PC-9 (cell line): ENCODE measurements around the gene ALS2. TPM values are rescaled to one million over a fixed set of nuclear protein-coding genes. Genes with fewer than 3 reads are reported as not detected.

Experiments used
- BruUV-seq: library from RNA; stranded (reverse); fragments of 400-500 nt; replicated peaks from 2 replicates; lab custom pipeline; 2021; lab: Mats Ljungman, UMichigan
- CTCF ChIA-PET: fragments of 300-600 bp; sonication (Branson Sonifier 250); formaldehyde crosslinking; loops from one replicate; lab custom pipeline; 2022; ENCODE audit warnings: antibody characterized with exemption; lab: Charles Lee
- POLR2A ChIA-PET: fragments of 300-600 bp; sonication (Branson Sonifier 250); formaldehyde crosslinking; loops from one replicate; lab custom pipeline; 2022; ENCODE audit warnings: antibody characterized with exemption; ENCODE audit not compliant: unreplicated experiment; lab: Charles Lee
- DNase-seq, 2 experiments: peaks; one replicate each; pipeline versions ENCODE4 v3.0.0 to v3.0.0-alpha.2; 2015 to 2022; ENCODE audit warnings: mixed read lengths in 1 of 2
- H2AFZ ChIP-seq: fragments of 200-600 bp; sonication (generic); 2 replicates; pipeline ENCODE4 v1.8.1; 2017; ENCODE audit warnings: antibody characterized with exemption
- H3F3A ChIP-seq: fragments of 200-600 bp; sonication (generic); 2 replicates; pipeline ENCODE4 v1.8.1; 2017; ENCODE audit warnings: antibody characterized with exemption, mild to moderate bottlenecking, low read depth; ENCODE audit not compliant: insufficient read depth
- H3K27ac ChIP-seq: fragments of 200-600 bp; sonication (generic); 2 replicates; pipeline ENCODE4 v1.6.1; 2016; ENCODE audit warnings: mixed run types
- H3K27me3 ChIP-seq: fragments of 200-600 bp; sonication (generic); 2 replicates; pipeline ENCODE4 v1.6.1; 2016; ENCODE audit warnings: low read depth, mixed run types; ENCODE audit not compliant: insufficient read depth
- H3K36me3 ChIP-seq: fragments of 200-600 bp; sonication (generic); 2 replicates; pipeline ENCODE4 v1.6.1; 2016; ENCODE audit warnings: low read depth, mixed run types
- H3K4me1 ChIP-seq: fragments of 200-600 bp; sonication (generic); replicated peaks from 2 replicates; pipeline ENCODE4 v1.6.1; 2016; ENCODE audit warnings: mixed run types; ENCODE audit not compliant: insufficient read depth
- H3K4me2 ChIP-seq: fragments of 200-600 bp; sonication (generic); 2 replicates; pipeline ENCODE4 v1.6.1; 2017; ENCODE audit warnings: mixed run types
- H3K4me3 ChIP-seq: fragments of 200-600 bp; sonication (generic); 2 replicates; pipeline ENCODE4 v1.6.1; 2016; ENCODE audit warnings: mixed run types
- H3K79me2 ChIP-seq: fragments of 200-600 bp; sonication (generic); 2 replicates; pipeline ENCODE4 v1.6.1; 2017; ENCODE audit warnings: low read depth, mixed run types
- H3K9me2 ChIP-seq: fragments of 200-600 bp; sonication (generic); 2 replicates; pipeline ENCODE4 v1.8.1; 2017; ENCODE audit warnings: mild to moderate bottlenecking; ENCODE audit not compliant: insufficient read depth
- H3K9me3 ChIP-seq: fragments of 200-600 bp; sonication (generic); 2 replicates; pipeline ENCODE4 v1.8.1; 2016; ENCODE audit warnings: low read depth; ENCODE audit not compliant: insufficient read depth
- H4K20me1 ChIP-seq: fragments of 200-600 bp; sonication (generic); 2 replicates; pipeline ENCODE4 v1.8.1; 2017; ENCODE audit not compliant: insufficient read depth
- EZH2 ChIP-seq: fragments of 200-600 bp; sonication (generic); IDR thresholded peaks from 2 replicates; pipeline ENCODE4 v1.8.0; 2017; ENCODE audit warnings: antibody characterized with exemption, low read depth
- intact Hi-C: fragments of 100-400 bp; cut with micrococcal nuclease; formaldehyde crosslinking; loops from one replicate; pipeline ENCODE4 v1.10.0; 2022; ENCODE audit not compliant: unreplicated experiment
- total RNA-seq: library from RNA; stranded (reverse); gene quantifications from 2 replicates; pipeline ENCODE4 v1.2.3, GENCODE V29; 2021
- TF ChIP-seq, protein P1 (sequence below): fragments of 200-600 bp; sonication (generic); conservative IDR thresholded peaks from 2 replicates; pipeline ENCODE4 v1.6.1; 2017; ENCODE audit warnings: mixed run types, antibody characterized with exemption, mild to moderate bottlenecking, moderate library complexity

Gene ALS2
- total RNA-seq, 1 experiment from 2014 or later = 27.6 TPM

DNA sequence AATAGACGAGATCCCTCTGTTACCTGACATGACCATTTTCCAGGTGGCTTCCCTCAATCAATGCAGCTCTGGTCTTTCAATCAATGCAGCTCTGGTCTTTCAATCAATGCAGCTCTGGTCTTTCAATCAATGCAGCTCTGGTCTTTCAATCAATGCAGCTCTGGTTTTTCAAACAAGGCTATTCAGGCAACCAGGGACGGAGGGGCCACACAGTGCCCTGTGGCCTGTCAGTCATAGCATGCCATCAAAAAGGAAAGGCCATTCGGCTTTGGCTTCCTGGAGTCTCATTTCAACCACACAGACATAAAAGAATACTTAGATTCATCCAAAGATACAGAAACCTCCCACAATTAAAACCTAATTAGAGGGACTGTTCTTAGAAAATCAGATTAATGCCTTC is 95.6 kb downstream of the ALS2 start:
- H3K27ac ChIP-seq = no peak overlapping the region
- H3K79me2 ChIP-seq = no peaks in the 10 kb centered on the region
- DNase-seq = no peak
- no peak for TF ChIP-seq EZH2
- TF ChIP-seq, protein P1, sequence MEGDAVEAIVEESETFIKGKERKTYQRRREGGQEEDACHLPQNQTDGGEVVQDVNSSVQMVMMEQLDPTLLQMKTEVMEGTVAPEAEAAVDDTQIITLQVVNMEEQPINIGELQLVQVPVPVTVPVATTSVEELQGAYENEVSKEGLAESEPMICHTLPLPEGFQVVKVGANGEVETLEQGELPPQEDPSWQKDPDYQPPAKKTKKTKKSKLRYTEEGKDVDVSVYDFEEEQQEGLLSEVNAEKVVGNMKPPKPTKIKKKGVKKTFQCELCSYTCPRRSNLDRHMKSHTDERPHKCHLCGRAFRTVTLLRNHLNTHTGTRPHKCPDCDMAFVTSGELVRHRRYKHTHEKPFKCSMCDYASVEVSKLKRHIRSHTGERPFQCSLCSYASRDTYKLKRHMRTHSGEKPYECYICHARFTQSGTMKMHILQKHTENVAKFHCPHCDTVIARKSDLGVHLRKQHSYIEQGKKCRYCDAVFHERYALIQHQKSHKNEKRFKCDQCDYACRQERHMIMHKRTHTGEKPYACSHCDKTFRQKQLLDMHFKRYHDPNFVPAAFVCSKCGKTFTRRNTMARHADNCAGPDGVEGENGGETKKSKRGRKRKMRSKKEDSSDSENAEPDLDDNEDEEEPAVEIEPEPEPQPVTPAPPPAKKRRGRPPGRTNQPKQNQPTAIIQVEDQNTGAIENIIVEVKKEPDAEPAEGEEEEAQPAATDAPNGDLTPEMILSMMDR = no peak
- intact Hi-C loops = no loop called here
- no peak overlapping the region for H3K4me3 ChIP-seq
- H4K20me1 ChIP-seq = no peaks in the 10 kb centered on the region
- H3K36me3 ChIP-seq = no peaks in the 10 kb centered on the region
- no peak overlapping the region for H3K4me2 ChIP-seq
- H3K9me3 ChIP-seq = no peaks in the 10 kb centered on the region
- no peaks in the 10 kb centered on the region for H3K4me1 ChIP-seq
- POLR2A ChIA-PET = no interaction called here
- no peaks in the 10 kb centered on the region for H3F3A ChIP-seq
- H3K27me3 ChIP-seq = no peaks in the 10 kb centered on the region
- H2AFZ ChIP-seq = no peak overlapping the region
- no TSS peak for BruUV-seq
- H3K9me2 ChIP-seq = no peaks in the 10 kb centered on the region
- CTCF ChIA-PET = no interaction called here

DNA sequence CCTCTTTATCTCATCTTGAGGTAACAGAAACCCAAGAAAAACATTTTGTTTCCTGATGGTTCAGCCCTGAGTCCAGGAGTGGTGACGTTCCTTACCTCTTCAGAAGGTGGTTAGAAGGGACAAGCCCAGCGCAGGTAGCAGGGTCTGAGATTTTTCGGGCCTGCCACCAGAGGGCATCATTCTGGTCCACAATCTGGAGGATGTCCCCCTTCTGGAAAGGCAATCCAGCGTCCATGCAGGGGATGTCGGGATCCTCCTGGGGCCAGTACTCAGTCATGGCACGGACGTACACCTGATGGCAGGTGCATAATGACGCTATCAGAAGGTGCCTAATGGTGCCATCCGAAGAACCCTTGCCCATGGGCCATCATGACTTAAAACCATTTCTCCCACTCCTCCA is 100.0 kb downstream of the ALS2 start:
- peak in 1 of 2 experiments; percentile 9 for DNase-seq
- POLR2A ChIA-PET = no interaction called here
- H3K9me2 ChIP-seq = no peaks in the 10 kb centered on the region
- no peaks in the 10 kb centered on the region for H4K20me1 ChIP-seq
- no peak for TF ChIP-seq EZH2
- TF ChIP-seq, protein P1 = peak; percentile 53
- H3K9me3 ChIP-seq = no peaks in the 10 kb centered on the region
- H3K4me2 ChIP-seq = no peak overlapping the region
- no peaks in the 10 kb centered on the region for H3K36me3 ChIP-seq
- no peaks in the 10 kb centered on the region for H3K27me3 ChIP-seq
- no peak overlapping the region for H2AFZ ChIP-seq
- H3K79me2 ChIP-seq = no peaks in the 10 kb centered on the region
- BruUV-seq = no TSS peak
- no peak overlapping the region for H3K4me3 ChIP-seq
- no peaks in the 10 kb centered on the region for H3F3A ChIP-seq
- intact Hi-C loops = no loop called here
- no peaks in the 10 kb centered on the region for H3K4me1 ChIP-seq
- no peak overlapping the region for H3K27ac ChIP-seq
- CTCF ChIA-PET = no interaction called here

- no peak overlapping the region for H3K4me3 ChIP-seq
- H3K36me3 ChIP-seq = no peaks in the 10 kb centered on the region
- H3K9me3 ChIP-seq = no peaks in the 10 kb centered on the region
- no peak for DNase-seq
- no peak overlapping the region for H3K27ac ChIP-seq
- no peaks in the 10 kb centered on the region for H3K9me2 ChIP-seq
- ChIA-PET POLR2A (no interaction called here), CTCF (no interaction called here)
- no TSS peak for BruUV-seq
- no peaks in the 10 kb centered on the region for H3K79me2 ChIP-seq
- intact Hi-C loops = no loop called here
- no peak overlapping the region for H3K4me2 ChIP-seq
- no peaks in the 10 kb centered on the region for H4K20me1 ChIP-seq
- no peaks in the 10 kb centered on the region for H3K4me1 ChIP-seq
- H3F3A ChIP-seq = no peaks in the 10 kb centered on the region
- H2AFZ ChIP-seq = no peak overlapping the region
- TF ChIP-seq, protein P1 = no peak
- TF ChIP-seq EZH2 = no peak
- no peaks in the 10 kb centered on the region for H3K27me3 ChIP-seq
Measured at GRCh38 chr2:201678401-201678800, 102.3 kb downstream of the ALS2 start.
